Jurkat, Clone E6-1 (cell line): ENCODE data around the gene SLC49A4.

Source experiments
- DNase-seq: peaks from one replicate; pipeline ENCODE4 v3.0.0-alpha.2; 2011; ENCODE audit warnings: low read depth, low spot score
- H3K4me3 ChIP-seq: 2 replicates; pipeline ENCODE4 v1.5.1; 2011; ENCODE audit warnings: mild to moderate bottlenecking, low read length, control low read depth, moderate library complexity

Gene SLC49A4

DNA sequence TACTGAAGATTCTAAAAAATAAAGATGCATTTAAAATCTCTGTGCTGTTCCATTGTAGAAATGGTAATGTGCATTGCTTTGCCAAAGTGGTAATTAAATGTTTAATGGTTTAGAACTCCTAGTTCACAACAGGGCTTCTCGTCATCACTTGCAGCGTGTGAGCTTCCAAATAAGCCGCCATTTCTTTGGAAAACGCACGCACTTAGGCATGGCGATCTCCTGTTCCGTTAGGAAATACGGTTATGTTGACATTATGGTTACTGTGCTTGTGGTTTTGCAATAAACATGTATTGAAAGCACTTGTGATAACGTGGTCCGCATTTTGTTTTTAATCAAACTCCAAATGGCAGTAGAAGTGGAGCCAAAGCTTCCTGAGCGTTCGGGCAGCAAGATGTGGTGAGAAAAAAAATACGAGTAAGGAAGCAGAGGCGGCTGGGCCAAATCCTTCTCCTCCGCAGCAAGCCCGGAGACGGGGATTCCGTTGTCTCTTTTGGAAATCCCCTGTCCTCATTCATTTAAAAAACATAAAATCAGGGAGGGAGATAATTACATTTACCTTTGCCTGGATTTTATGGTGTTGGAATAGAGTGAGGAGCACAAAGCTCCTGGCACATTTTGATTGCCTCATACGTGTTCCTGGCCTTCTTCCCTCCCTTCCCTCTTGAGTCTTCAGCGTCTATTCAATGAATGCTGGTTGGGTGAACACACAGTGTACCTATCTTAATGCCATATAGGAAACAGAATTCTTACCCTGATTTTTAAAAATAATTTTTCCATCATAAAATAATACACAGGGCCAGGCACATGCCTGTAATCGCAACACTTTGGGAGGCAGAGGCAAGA, 97.5 kb downstream of the SLC49A4 start:
- DNase-seq: no peak
- no peak overlapping the region for H3K4me3 ChIP-seq

GRCh38 chr3:122893282-122893681, 98.4 kb downstream of the SLC49A4 start:
- H3K4me3 ChIP-seq: no peak overlapping the region
- DNase-seq: no peak

DNA sequence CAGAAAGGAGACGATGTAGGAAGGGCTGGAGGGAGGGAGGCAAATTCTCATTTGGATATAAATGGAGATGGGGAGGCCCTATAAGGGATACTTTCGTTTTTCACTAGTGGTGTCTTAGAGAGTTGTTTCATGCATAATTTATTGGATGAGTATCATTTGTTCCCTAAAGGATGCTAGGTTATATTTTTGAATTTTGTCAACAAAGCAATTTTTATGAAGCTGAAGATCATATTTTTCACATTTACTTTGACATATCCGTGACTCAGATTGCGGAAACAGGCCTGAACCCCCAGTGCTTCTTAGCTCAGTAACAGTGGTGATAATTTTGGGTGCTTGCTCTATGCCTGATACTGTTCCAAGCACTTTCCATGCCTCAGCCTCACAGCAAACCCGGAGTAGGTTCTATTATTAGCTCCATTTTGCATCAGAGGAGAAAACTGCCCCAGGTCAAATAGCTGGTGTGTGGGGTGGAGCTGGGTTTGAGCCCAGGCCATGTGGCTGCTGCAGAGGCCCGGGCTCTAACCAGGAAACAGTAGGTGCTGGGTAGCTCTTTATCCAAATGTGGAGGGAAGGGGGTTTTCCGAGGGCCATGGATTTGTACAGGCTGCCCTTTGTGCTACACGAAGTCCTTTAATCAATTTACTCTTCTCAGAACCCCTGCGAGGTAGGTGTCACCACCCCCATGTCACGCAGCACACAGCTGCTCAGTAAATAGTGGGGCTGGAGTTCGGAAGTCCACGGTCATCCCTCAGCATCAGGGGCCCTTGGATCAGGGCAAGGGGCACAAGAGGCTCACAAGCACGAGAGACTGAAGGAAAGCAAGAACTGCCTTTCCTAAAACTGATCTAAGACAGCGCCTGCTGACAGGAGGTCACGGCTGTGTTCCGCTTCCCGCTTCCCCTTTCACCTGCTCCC, 99.1 kb downstream of the SLC49A4 start:
- DNase-seq: no peak

DNA sequence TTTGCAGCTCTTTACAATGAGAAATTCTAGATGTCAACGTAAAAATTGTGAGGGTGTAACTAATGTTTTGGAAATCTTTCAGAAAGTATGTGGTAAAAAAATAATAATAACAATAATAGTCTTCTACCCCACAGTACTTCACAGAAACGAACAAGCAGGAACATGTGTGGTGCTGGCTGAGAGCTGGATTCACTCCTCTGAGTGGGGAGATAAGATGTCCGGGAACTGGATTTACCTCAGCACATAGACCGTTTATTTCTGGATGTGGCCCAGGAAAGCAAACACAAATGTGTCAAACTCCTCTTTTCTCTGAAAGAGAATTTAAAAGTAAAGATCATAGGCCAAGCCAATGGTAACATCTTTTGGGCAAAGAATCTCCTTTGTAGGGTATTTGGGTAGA, 103.4 kb downstream of the SLC49A4 start:
- DNase-seq: no peak
- H3K4me3 ChIP-seq: no peak overlapping the region

More for the DNA sequence above, 99.1 kb downstream of the SLC49A4 start:
- no peak overlapping the region for H3K4me3 ChIP-seq

DNA sequence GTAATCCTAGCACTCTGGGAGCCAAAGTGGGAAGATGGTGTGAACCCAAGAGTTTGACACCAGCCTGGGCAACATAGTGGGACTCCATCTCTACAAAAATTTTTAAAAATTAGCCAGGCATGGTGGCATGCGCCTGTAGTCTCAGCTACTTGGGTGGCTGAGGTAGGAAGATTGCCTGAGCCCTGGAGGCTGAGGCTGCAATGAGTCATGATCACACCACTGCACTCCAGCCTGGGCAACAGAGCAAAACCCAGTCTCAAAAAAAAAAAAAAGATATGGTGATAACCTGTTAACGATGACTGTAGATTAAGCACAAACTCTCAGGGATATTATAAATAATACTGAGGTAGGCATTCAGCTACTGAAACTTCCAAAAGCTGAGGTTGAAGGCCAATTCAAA, 107.5 kb downstream of the SLC49A4 start:
- no peak overlapping the region for H3K4me3 ChIP-seq
- DNase-seq: no peak

DNA sequence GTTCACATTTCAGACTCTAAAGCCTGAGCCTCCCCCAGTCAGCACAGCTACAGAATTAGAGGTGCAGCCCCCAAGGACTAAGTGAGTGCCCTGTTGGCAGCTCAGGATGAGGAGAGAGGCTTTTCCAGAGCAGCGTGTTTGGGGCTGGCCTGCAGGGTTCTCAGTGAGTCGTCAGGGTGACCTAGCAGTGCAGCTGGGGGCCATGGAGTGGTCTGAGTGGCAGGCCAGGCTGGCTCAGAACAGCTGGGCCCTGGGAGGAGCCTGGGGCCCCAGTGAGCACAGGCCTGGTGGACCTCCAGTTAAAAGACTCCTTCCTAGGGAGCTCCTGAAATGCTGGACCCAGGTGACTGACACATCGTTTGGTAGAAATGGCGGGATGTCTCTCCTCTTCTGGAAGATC, 108.3 kb downstream of the SLC49A4 start:
- no peak overlapping the region for H3K4me3 ChIP-seq
- DNase-seq: no peak

DNA sequence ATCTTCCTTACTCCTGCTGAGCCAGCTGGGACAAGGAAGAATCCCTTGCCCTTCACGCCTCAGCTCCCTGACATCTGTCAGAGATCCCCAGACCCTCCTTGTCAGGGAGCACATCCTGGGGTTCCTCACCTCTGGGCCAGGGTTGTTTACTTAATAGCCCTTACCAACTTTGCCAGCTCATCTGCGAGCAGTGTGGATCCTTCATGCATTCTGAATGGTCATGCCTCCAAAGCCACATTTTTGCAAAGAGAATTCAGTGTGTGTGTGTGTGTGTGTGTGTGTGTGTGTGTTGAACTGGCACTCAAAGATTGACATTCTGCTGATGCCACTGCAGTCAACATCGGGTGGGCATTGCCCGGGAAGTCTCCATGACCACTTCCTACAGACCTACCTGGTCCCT, 112.6 kb downstream of the SLC49A4 start:
- H3K4me3 ChIP-seq: no peak overlapping the region
- DNase-seq: no peak

GRCh38 chr3:122908251-122908650, 113.4 kb downstream of the SLC49A4 start:
- DNase-seq: no peak
- no peak overlapping the region for H3K4me3 ChIP-seq

GRCh38 chr3:122911901-122912300, 117.0 kb downstream of the SLC49A4 start:
- DNase-seq: no peak
- H3K4me3 ChIP-seq: no peak overlapping the region

- no peak overlapping the region for H3K4me3 ChIP-seq
- DNase-seq: no peak
Observed at GRCh38 chr3:122912772-122913538, 118.1 kb downstream of the SLC49A4 start.

- no peak overlapping the region for H3K4me3 ChIP-seq
- no peak for DNase-seq
Observed at GRCh38 chr3:122913539-122914100, 118.8 kb downstream of the SLC49A4 start.

DNA sequence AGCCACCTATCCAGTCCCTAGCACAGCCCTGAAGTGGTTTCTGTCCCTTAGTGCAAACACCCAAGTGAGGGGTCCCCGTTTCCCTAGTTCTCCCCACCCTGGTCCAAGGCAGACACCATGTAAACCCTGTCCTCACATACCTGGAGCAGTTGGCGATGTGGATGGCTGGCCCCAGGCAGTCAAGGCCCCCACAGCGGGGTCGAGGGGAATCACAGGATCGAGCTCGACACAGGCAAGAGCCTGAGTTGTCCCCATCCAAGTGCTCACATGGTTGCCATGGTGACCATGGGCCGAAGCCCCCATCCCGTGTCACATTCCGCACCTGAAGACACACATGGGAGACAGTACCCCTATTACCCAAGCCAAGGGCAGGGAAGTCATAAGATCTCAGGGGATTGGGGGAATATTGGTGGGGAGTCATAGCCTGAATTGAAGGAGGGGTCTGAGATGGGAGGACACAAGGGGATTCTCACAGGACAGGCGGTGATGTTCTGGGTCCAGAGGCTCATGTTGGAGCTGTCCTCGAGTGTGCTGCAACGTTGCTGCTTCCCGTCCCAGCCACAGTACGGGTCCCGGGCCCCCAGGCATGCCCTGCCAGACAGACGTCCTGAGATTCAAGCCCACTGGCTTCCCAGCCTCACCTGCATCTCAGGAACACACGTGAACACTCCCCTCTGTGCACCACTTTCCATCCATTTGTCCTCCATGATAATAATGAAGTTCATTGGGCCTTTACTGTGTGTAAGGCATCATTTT, 120.6 kb downstream of the SLC49A4 start:
- H3K4me3 ChIP-seq: no peak overlapping the region
- no peak for DNase-seq

- peak; percentile 85 for DNase-seq
- H3K4me3 ChIP-seq: no peak overlapping the region
Observed at GRCh38 chr3:122916084-122916483, 121.2 kb downstream of the SLC49A4 start.

- H3K4me3 ChIP-seq: no peak overlapping the region
Observed at GRCh38 chr3:122916580-122916979, 121.7 kb downstream of the SLC49A4 start.

GRCh38 chr3:122917412-122917811, 122.5 kb downstream of the SLC49A4 start:
- H3K4me3 ChIP-seq: no peak overlapping the region
- no peak for DNase-seq

More at GRCh38 chr3:122916580-122916979, 121.7 kb downstream of the SLC49A4 start:
- no peak for DNase-seq

DNA sequence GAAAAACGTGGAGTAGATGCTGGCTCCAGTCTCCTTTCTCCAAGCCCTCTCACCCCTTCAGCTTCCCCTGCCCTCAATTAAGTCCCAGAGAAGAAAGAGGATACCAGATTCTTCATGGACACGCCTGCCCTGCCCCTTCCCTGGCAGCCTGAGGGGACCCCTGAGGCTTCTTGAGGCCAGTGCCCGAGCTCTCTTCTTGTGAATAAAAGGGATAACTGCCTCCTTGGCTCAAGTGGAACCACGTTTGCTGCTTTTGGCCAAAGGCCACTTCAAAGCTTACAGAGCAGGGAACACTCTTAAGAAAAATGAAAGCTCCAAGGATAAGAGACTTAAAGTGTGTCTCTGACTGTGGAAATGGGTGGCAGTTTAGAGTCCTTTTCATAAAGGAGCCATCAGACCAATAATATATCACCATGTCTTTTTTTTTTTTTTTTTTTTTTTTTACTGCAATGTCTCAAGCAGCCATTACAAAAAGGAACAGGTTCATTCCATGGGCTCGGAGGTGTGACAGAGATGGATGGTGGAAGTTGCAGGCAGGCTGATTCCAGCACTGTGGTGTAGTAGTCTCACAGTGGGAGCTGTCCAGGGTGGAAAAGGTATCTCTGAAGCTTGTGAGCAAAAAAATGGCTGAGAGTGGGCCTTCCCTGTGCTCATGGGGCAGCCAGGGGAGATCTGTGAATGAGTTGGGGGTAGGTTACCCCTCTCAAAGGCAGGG, 123.9 kb downstream of the SLC49A4 start:
- no peak for DNase-seq
- no peak overlapping the region for H3K4me3 ChIP-seq

DNA sequence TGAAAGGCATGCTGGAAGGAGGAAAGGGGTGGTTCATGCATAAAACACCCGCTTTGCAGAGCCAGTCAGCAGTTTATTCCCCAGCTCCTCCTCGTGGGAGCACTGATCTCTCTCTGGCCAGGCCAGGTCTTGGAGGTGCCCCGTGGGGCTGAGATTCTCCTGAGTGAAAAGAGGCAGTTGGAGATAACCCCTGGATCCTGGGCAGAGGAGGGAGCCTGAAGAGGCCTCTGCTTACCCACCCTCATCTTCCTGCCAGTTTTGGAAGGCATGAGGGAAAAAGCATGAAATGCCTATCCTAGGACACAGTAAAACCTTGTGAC, 124.4 kb downstream of the SLC49A4 start:
- no peak overlapping the region for H3K4me3 ChIP-seq
- DNase-seq: no peak

DNA sequence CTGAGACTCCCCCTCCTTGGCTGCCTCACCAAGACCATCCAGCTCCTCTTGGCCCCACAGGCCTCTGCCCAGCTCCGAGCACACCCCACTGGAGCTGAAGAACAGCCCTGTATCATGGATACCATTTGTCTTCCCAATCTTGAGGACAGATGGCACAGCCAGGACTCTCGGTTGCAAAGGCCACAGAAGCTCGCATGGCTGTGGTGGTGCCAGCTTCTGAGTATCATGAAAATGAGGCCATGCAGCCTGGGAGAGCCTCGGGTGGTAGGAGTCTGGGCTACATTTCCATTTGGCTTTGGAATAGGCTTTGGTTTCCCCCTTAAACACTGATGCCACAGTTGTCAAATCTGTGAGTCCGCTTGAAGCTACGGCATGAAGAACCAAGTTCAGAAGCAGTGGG, 126.1 kb downstream of the SLC49A4 start:
- no peak overlapping the region for H3K4me3 ChIP-seq
- DNase-seq: no peak
